OCI-LY7 (cell line): ENCODE results near the gene ZBTB16. TPM values are rescaled to one million over a fixed set of nuclear protein-coding genes. Genes with fewer than 3 reads are reported as not detected.

Source experiments
- BruUV-seq: library from RNA; stranded (reverse); fragments of 400-500 nt; replicated peaks from 2 replicates; lab custom pipeline; 2021; lab: Mats Ljungman, UMichigan
- CTCF ChIA-PET: fragments of 300-600 bp; sonication (Branson Sonifier 250); formaldehyde crosslinking; loops from one replicate; lab custom pipeline; 2022; ENCODE audit warnings: antibody characterized with exemption; ENCODE audit not compliant: unreplicated experiment; lab: Charles Lee
- POLR2A ChIA-PET: fragments of 300-600 bp; sonication (Branson Sonifier 250); formaldehyde crosslinking; loops from one replicate; lab custom pipeline; 2022; ENCODE audit warnings: antibody characterized with exemption; lab: Charles Lee
- DNase-seq: peaks from one replicate; pipeline ENCODE4 v3.0.0-alpha.2; 2015; ENCODE audit warnings: low spot score
- H2AFZ ChIP-seq: fragments of 200-600 bp; sonication (generic), shearing (Covaris generic); 2 replicates; pipeline ENCODE4 v1.6.1; 2014; ENCODE audit warnings: mild to moderate bottlenecking, antibody characterized with exemption, low read length, moderate library complexity
- H3K27ac ChIP-seq: fragments of 200-600 bp; sonication (generic); 2 replicates; pipeline ENCODE4 v1.5.1; 2014; ENCODE audit warnings: mixed run types, low read depth, mild to moderate bottlenecking, moderate library complexity, low read length, inconsistent platforms; ENCODE audit not compliant: poor library complexity, severe bottlenecking
- H3K36me3 ChIP-seq: fragments of 200-600 bp; sonication (generic); 2 replicates; pipeline ENCODE4 v1.6.1; 2014; ENCODE audit warnings: mild to moderate bottlenecking, antibody characterized with exemption, low read length, moderate library complexity, mixed read lengths; ENCODE audit not compliant: insufficient read depth
- H3K4me1 ChIP-seq: fragments of 200-600 bp; sonication (generic); 2 replicates; pipeline ENCODE4 v1.5.1; 2014; ENCODE audit warnings: mild to moderate bottlenecking, low read length; ENCODE audit not compliant: insufficient read depth, poor library complexity, severe bottlenecking
- H3K4me2 ChIP-seq: fragments of 200-600 bp; sonication (generic); 2 replicates; pipeline ENCODE4 v1.6.1; 2014; ENCODE audit warnings: mild to moderate bottlenecking, low read length
- H3K4me3 ChIP-seq: fragments of 200-600 bp; sonication (generic); 2 replicates; pipeline ENCODE4 v1.5.1; 2014; ENCODE audit warnings: mild to moderate bottlenecking, low read depth, low read length; ENCODE audit not compliant: poor library complexity, severe bottlenecking
- H3K79me2 ChIP-seq: fragments of 200-600 bp; sonication (generic); 2 replicates; pipeline ENCODE4 v1.6.1; 2016; ENCODE audit warnings: low read depth, mild to moderate bottlenecking, low read length, moderate library complexity, mixed read lengths; ENCODE audit not compliant: insufficient read depth
- H3K9me2 ChIP-seq: fragments of 200-600 bp; sonication (generic); 2 replicates; pipeline ENCODE4 v1.6.1; 2016; ENCODE audit warnings: mild to moderate bottlenecking, low read length, mixed read lengths; ENCODE audit not compliant: insufficient read depth
- H3K9me3 ChIP-seq: fragments of 200-600 bp; sonication (generic); 2 replicates; pipeline ENCODE4 v1.6.1; 2014; ENCODE audit warnings: mild to moderate bottlenecking, mixed run types, low read length, mixed read lengths
- H4K20me1 ChIP-seq: fragments of 200-600 bp; sonication (generic); 2 replicates; pipeline ENCODE4 v1.6.1; 2014; ENCODE audit warnings: mild to moderate bottlenecking, antibody characterized with exemption, low read length, moderate library complexity, mixed read lengths; ENCODE audit not compliant: insufficient read depth
- CTCF ChIP-seq: fragments of 200-600 bp; sonication (generic); conservative IDR thresholded peaks from 2 replicates; pipeline ENCODE4 v1.5.1; 2014; ENCODE audit warnings: mild to moderate bottlenecking, antibody characterized with exemption, low read length, moderate library complexity, mixed read lengths
- EZH2phosphoT487 ChIP-seq: fragments of 200-600 bp; sonication (generic); IDR thresholded peaks from 2 replicates; pipeline ENCODE4 v1.6.1; 2018; ENCODE audit warnings: low read depth, borderline replicate concordance, mild to moderate bottlenecking, mixed run types, antibody characterized with exemption, low read length, moderate library complexity, mixed read lengths
- intact Hi-C: fragments of 100-400 bp; cut with micrococcal nuclease; formaldehyde crosslinking; loops from one replicate; pipeline ENCODE4 v1.10.0; 2022; ENCODE audit not compliant: unreplicated experiment
- total RNA-seq, 2 experiments: library from RNA; depleted of rRNA in 1 of 2; stranded (reverse); fragments of >200 nt in 1 of 2; shearing (Covaris generic) in 1 of 2; gene quantifications; 2 replicates each; pipeline ENCODE4 v1.2.3, GENCODE V29; 2014 to 2022

The ZBTB16 gene
- total RNA-seq, 2 experiments from 2014 or later: not detected

GRCh38 chr11:114185436-114185835 lies 125.9 kb downstream of the ZBTB16 start:
- no peak overlapping the region for H2AFZ ChIP-seq
- H3K9me3 ChIP-seq: 0 out of 2 replicates have a peak, but pooled peaks cover under 1% of the 10 kb centered on the region
- H3K4me3 ChIP-seq: no peak overlapping the region
- ChIA-PET CTCF (interaction anchor here (0.5 kb wide), 1 partner anchor 284 kb away, joined by 4 read pairs; no protein-coding TSS in a partner anchor), POLR2A (interaction anchor here (1.3 to 2.3 kb wide), 2 partner anchors 13 to 19 kb away, joined by 3 to 7 read pairs; no protein-coding TSS in a partner anchor)
- H3K27ac ChIP-seq: no peak overlapping the region
- no peaks in the 10 kb centered on the region for H3K9me2 ChIP-seq
- no peak for DNase-seq
- H3K36me3 ChIP-seq: no peaks in the 10 kb centered on the region
- no TSS peak for BruUV-seq
- peaks cover 27% of the 10 kb centered on the region for H3K4me1 ChIP-seq
- no peak for TF ChIP-seq CTCF
- no peak for TF ChIP-seq EZH2phosphoT487
- no peak overlapping the region for H3K4me2 ChIP-seq
- no peaks in the 10 kb centered on the region for H4K20me1 ChIP-seq
- H3K79me2 ChIP-seq: no peaks in the 10 kb centered on the region
- intact Hi-C loops: no loop called here

GRCh38 chr11:114187173-114187572 lies 127.7 kb downstream of the ZBTB16 start:
- Histone ChIP-seq H3K4me1 (peaks cover 26% of the 10 kb centered on the region), H4K20me1 (no peaks in the 10 kb centered on the region), H3K4me3 (no peak overlapping the region), H3K36me3 (no peaks in the 10 kb centered on the region), H3K9me2 (no peaks in the 10 kb centered on the region), H3K27ac (peak overlapping the region; percentile 20), H2AFZ (peak overlapping the region; percentile 56; the same call in 1 of the 2 replicates), H3K9me3 (peaks cover 5% of the 10 kb centered on the region; the same call in 1 of the 2 replicates), H3K79me2 (no peaks in the 10 kb centered on the region), H3K4me2 (peak overlapping the region; percentile 37)
- TF ChIP-seq CTCF: no peak
- no peak for TF ChIP-seq EZH2phosphoT487
- DNase-seq: peak; percentile 66
- intact Hi-C loops: no loop called here
- no TSS peak for BruUV-seq
- CTCF ChIA-PET: interaction anchor here (0.6 kb wide), 1 partner anchor 385 kb away, joined by 3 read pairs; no protein-coding TSS in a partner anchor
- POLR2A ChIA-PET: interaction anchor here (0.6 to 2.3 kb wide), 6 partner anchors 9 to 257 kb away, joined by 3 to 7 read pairs (median 4); no protein-coding TSS in a partner anchor

- DNase-seq: no peak
- H4K20me1 ChIP-seq: no peaks in the 10 kb centered on the region
- no peaks in the 10 kb centered on the region for H3K79me2 ChIP-seq
- no peak overlapping the region for H2AFZ ChIP-seq
- H3K4me1 ChIP-seq: peaks cover 14% of the 10 kb centered on the region
- no peak overlapping the region for H3K4me3 ChIP-seq
- peaks cover 5% of the 10 kb centered on the region; the same call in 1 of the 2 replicates for H3K9me3 ChIP-seq
- POLR2A ChIA-PET: no interaction called here
- no peak overlapping the region for H3K27ac ChIP-seq
- BruUV-seq: no TSS peak
- intact Hi-C loops: no loop called here
- no peaks in the 10 kb centered on the region for H3K36me3 ChIP-seq
- H3K9me2 ChIP-seq: no peaks in the 10 kb centered on the region
- TF ChIP-seq CTCF (no peak), EZH2phosphoT487 (no peak)
- CTCF ChIA-PET: no interaction called here
- no peak overlapping the region for H3K4me2 ChIP-seq
Observed at GRCh38 chr11:114188851-114189570, 129.5 kb downstream of the ZBTB16 start.
